NCI-H1694 treated with DMSO at 0.1 percent for 48 hours (cell line): Measurements from ENCODE around the gene CLIP4.

Source experiments
- DNase-seq: peaks from one replicate; lab custom pipeline; 2025; lab: John Stamatoyannopoulos, UW

The CLIP4 gene

DNA sequence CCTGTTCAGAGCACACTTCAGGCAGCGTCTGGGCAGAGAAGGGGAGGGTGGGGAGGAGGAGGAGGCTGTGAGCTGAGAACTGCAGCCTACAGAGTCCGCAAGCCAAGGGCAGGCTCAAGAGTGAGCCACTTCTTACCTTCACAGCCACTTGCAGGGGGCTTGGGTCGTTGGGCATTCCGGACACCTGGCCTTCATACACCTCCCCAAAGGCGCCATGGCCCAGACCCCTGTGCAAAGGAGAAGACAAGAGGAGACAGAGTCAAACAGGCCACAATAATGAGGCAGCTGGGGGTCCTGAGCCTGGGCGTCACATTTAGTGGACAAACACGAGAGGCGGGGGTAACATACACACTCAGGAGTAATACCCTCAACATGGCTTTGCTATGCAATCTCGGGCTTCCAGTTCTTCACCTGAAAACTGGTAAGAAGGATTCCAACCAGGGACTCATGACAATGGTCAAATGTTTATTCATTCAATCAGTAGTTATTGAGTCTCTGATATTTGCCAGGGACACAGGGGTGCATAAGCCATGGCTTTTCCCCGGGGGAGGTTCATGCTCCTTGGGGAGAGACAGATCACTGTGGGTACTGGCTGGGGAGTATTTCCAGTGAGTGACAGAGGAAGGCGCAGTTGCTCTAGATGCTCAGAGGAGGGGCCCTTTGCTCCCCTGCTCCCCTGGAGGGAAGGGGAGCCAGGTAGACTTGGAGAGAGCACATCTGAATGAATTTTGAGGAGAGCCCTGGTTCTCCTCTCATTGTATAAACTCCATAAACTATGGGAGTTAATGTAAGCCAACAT, 107.4 kb downstream of the CLIP4 start:
- no peak for DNase-seq

DNA sequence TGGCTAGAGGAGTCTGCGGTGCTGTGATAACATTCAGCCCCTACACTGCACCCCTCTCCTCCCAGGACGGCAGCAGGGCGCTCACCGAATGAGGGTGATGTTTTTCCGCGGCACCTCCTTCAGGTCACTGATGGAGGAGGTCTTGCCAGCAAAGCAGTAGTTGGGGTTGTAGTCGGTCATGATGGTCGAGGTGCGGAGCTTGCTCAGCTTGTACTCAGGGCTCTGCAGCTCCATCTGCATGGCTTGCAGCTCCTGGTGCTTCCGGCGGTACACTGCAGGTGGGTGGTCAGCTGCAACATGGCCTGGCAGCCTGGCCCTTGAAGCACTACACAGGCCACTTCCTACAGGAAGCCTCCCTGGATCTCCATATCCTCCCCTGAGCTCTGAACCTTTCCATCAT, 108.0 kb downstream of the CLIP4 start:
- no peak for DNase-seq

DNA sequence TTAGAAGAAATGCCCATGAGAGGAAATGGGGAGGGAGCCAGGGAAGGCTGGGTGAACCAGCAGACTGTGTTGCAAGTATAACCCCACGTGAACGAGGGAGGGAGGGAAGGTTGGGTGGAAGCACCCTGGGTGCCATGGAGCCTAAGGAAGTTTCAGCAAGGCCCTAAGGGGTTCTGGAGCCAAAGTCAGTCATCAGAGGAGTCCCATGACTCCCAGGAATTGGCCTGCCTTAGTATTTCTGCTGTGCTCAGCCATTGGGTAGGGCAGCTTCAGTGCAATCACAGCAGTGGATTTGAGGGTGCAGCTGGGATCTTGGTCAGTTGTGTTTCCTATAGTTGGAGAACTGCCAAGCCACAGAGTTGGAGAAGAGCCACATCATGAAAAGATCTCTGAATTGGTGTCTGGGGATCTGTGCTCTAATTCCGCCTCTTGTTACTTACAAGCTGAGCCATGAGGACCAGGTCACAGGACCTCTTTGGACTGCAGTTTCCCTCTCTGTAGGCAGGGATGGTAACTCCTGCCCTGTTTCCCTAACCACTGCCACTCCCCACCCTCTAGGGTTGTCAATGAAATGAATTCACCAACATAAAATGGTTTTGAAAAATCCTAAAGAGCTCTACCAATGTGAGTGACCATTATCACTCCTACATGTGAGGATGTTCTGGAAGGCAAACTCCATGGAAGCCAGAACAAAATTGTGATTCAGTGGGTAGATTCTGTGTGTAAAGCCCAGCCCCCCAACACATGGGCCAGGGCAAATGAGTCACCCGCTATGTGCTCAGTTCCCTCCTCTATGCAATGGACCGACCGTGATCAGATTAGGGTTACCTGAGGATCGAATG, 108.9 kb downstream of the CLIP4 start:
- no peak for DNase-seq

DNA sequence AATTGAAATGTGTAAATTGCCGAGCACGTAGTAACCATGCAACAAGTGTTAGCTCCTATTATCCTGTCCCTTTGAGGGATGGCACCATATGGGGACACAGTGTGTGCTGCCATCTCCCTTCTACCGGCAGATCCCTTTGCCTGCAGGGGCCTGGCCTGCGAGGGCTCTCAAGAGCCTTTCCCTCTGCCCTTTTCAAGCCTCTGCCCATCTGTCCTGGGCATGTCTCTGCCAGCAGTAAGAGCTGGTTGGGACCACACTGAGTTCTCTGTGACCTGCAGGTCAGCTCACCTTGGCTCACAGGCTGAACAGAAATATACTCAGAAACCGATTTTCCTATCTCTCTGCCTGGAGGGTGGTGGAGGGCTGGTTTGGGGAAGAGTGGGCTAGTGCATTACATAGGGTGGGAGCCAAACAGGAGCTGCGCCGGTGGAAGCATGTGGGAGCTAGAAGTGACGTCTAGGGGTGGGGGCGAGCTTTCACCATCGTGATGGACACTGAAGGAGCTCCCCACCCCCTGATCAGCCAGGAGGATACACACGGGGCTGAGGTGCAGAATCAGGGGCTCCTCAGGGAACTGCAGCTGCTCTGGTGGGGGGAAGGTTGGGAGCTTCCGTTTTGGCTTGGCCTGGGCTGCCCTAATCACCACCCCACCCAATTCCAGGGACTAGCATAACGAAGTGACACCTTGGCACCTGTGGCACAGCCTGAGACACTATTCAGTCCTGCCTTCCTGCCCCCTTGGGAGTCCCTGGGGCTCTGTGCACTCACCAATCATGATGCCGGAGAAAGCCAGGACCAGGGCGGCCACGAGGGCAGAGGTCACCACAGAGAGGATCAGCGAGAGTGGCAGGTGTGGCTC, 109.7 kb downstream of the CLIP4 start:
- no peak for DNase-seq

DNA sequence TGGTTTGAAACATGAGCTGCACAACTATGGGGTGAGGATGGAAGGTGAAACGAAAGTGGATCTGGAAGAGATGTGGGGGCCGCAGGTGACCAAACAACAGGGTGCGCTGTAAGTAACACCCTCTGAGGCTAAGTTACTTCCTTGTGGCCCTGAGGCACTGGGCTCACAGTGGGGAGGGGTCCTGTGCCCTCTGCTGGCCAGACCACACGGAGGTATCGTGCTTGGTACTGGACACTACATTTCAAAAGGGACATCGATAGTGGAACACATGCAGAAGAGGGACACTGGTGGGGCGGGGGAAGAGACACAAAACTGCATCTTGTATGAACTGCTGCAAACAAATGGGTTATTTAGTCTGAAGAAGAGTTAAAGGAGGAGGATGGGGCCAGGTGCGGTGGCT, 110.6 kb downstream of the CLIP4 start:
- no peak for DNase-seq

DNA sequence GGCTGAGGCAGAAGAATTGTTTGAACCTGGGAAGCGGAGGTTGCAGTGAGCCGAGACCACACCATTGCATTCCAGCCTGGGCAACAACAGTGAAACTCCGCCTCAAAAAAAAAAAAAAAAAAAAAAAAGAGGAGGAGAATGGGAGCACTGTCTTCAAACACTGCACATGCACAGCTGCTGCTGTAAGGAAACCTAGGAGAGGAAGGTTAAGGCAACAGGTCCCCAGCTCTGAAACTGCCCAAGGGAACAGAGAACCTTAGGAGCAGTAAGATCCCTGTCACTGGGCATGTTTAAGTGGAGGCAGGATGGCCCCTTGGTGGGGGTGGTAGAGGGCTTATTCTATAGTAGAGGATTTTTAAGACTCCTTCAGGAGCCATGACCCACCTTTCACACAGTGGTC, 111.2 kb downstream of the CLIP4 start:
- no peak for DNase-seq

DNA sequence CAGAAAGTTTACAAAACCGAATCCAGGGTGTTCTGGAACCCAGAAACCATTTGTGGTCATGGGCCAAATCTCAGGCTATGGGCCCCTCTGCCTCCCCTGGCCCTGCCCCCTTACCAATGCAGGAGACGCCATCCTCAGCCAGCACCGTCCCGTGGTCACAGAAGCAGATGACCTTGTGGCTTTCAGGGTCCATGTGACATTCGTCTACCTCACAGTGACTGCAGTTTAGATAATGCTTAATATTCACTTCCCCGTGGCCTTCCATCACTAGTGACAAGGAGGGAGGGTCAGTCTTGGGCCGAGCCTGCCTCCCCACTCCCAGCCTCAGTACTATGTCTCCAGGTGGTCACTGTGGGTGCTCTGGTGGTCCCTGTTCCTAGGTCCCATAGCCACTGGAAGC, 111.6 kb downstream of the CLIP4 start:
- no peak for DNase-seq

DNA sequence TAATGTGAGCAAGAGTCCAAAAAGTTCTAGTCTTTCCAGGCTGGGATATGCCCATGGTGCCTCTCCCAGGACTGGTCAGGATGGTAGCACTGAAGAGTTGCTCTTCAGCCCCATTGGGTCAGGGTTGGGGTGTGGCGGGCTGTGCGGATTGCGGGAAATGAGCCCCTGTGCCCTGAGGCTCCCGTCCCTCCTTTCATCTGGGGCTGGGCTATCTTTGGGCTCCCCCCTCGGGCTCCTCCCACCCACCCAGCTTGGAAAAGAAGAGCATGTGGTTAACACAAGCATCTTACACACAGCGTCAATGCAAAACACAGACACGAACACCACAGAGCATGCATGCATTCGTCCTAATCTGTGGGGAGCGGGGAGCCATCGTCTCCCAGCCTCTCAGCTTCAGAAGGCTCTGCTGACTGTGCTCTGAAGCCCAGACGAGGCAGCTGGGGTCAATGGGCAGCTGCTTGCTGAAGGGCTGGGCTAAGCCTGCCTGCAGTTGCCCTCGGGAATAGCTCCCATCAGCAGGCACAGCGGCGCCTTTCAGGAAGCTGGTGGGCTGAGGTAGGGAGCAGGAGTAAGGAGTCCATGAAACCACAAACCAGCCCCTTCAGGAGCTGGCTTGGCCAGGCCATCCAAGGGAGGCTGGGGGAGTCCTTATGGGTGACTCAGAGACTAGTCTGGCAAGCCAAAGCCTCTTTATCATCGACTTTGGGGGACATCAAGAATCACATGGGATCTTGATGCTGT, 112.9 kb downstream of the CLIP4 start:
- DNase-seq: no peak

DNA sequence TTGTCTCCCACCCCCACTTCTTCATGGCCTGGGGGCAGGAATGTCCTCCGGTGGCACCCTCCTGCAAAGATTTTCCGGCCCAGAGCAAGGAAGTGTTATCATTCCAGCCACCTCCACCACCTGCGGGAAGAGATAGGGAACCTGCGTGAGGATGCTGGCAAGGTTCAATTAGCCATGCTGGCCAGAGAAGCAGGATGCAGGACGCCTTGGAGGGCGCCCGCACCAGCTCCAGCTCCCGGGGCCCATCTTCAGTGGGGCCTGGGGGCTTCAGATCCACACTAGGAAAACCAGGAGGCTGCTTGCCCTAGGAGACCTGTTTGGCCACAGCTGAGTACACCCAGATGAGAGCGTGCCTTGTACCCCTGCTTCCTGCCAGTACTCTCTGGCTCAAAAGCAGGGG, 113.7 kb downstream of the CLIP4 start:
- no peak for DNase-seq

DNA sequence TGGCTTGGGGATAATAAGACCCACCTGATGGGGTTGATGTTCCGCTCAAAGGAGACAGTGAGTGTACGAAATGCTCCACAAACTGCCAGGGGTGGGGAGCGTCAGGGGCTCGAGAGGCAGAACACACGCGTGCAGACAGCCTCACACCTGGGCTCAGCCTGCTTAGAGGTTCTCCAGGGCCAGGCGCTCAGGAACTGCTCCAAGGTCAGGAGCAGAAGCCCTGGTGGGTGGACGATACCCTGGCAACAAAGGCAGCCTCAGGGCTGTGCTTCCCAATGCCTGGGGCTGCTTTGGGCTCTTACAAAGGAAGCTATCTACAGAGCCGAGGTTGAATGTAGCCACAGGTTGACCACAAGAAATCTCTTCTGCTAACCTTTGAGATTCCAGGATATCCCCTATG, 114.4 kb downstream of the CLIP4 start:
- no peak for DNase-seq

DNA sequence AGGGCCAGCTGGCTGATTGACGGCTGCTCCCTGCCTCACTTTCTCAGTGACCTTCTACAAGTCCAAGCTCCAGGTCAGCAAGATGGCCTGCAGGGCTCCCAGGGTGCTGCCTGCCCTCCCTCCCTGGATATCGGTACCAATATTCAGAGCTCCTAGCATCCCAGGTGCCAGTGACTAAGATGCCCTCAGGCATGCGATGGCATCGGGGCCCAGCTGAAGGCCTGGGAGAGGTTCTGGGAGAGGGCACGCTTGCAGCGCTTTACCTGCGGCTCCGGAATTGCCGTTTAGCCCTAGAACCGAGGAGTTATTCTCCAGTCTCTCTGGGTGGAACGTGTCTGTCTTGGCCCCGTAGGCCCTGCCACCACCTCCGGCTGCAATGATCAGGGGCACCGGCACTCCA, 116.8 kb downstream of the CLIP4 start:
- DNase-seq: no peak

DNA sequence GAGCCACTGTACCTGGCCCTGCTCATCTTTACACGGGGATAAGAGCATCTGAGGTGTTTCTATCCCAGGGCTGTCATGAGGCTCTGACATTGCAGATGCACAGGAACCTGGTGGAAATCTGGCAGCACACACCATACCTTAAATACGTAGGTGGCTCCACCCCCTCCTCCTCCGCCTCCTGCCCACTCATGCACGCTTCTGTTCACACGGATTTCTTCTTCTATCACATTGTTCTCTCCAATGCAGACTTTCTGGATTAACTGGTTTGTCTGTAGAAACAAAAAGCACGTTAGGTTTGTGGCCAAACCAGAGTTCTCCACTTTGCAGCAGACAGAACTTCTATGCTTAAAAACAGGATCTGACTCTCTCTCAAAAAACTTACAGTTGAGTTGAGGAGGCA, 118.2 kb downstream of the CLIP4 start:
- DNase-seq: no peak

DNA sequence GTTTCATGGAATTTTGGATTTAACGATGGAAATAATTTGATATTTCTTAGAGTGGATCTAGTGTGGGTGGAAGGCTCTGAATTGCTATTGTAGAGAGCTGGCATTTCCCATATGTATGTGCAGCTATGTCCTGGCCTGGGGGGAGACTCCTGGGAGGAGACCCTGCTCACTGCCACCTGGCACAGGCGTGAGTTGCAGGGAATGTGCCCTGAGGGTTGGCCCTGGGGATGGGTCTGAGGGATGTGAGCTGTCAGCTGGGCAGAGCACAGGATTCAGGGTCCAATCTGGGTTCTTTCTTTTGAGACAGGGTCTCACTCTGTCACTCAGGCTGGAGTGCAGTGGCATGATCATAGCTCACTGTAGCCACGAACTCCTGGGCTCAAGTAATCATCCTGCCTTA, 120.2 kb downstream of the CLIP4 start:
- no peak for DNase-seq

DNA sequence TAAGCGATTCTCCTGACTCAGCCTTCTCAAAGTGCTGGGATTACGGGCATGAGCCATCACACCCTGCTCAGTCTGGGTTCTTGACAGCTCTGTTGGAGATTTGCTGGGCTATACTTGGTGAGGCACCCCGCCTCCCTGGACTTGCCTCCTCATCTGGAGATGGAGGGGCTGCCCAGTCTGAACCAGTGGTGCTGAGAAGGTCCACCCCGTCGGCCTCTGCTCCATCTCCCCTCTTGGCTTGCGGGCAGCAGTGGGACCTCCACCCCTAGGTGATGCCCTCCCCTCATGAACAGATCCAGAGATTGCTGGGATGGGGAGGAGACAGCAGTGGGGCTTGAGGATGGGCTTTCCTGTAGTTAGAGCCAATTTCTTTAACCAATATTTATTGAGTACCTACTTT, 120.9 kb downstream of the CLIP4 start:
- no peak for DNase-seq

DNA sequence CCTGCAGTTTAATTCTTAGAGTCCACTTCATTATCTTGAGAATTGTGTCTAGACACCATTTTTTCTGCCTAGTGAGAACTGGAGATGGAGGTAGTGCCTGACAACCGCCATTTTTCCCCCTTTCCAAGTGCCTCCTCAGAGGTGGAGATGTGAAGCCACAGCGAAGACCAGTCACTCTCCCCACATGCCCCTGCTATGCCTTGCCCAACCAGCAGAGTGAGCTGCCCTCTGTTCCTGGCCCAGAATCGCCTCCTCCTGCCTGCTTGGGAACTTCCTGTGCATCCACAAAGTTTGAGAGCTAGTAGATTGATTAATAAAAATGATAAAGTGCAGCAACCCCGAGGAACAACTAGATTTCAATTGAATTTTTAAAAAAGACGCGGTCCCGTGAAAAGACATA, 123.3 kb downstream of the CLIP4 start:
- DNase-seq: no peak
